ENCODE results near the gene KCTD6.

GRCh38 chr3:58487140-58487886, 4.6 kb upstream of the KCTD6 start:
- TF ChIP-seq, protein P1, sequence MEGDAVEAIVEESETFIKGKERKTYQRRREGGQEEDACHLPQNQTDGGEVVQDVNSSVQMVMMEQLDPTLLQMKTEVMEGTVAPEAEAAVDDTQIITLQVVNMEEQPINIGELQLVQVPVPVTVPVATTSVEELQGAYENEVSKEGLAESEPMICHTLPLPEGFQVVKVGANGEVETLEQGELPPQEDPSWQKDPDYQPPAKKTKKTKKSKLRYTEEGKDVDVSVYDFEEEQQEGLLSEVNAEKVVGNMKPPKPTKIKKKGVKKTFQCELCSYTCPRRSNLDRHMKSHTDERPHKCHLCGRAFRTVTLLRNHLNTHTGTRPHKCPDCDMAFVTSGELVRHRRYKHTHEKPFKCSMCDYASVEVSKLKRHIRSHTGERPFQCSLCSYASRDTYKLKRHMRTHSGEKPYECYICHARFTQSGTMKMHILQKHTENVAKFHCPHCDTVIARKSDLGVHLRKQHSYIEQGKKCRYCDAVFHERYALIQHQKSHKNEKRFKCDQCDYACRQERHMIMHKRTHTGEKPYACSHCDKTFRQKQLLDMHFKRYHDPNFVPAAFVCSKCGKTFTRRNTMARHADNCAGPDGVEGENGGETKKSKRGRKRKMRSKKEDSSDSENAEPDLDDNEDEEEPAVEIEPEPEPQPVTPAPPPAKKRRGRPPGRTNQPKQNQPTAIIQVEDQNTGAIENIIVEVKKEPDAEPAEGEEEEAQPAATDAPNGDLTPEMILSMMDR (optimal IDR thresholded peaks at IDR 0.05 in 1 of 3, IDR thresholded peaks at IDR 0.05 in 1 of 3, conservative IDR thresholded peaks at IDR 0.05 in 1 of 3; ENCODE audit: extremely low read depth in 1 of 3, insufficient read depth in 2 of 3, low read length in 3 of 3) = no peak
- TF ChIP-seq EZH2 (IDR thresholded peaks at IDR 0.05; ENCODE audit: low read length) = no peak

Measured in keratinocyte (primary cell).